ENCODE data around the gene NMNAT2. TPM values are rescaled to one million over a fixed set of nuclear protein-coding genes. Genes with fewer than 3 reads are reported as not detected.

The NMNAT2 gene
- total RNA-seq, 4 donors from 2014 or later: 1.7 to 2.8 (median 2.4) TPM

DNA sequence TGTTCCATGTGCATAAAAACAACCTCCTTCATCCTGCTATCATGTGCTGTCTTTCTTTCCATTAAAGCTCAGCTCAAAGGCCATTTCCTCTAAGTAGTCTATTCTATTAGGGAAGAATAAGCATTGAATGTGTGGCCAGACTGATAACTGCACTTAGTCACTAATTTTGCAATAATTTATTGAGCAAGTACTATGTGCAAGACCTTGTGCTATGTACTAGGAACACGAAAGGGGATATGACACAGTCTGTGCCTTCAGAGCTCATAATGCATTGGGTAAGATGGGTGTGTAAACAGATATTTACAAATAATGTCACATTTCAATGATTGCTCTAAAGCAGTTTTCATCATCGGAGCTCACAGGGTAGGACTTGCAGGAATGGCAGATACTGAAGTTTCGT, 54.2 kb downstream of the NMNAT2 start:
- Histone ChIP-seq H3K27ac (replicated peaks in 1 of 4) (no peak overlapping the region), H3K4me1 (no peaks in the 10 kb centered on the region), H3K27me3 (no peaks in the 10 kb centered on the region), H3K4me3 (no peak overlapping the region), H3K9me3 (no peaks in the 10 kb centered on the region), H3K36me3 (no peaks in the 10 kb centered on the region)
- DNase-seq (ENCODE audit: extremely low spot score): no peak
- TF ChIP-seq POLR2A (IDR thresholded peaks at IDR 0.05; ENCODE audit: low read depth): no peak
- peak in 1 of 2 donors; percentile 20 for TF ChIP-seq POLR2AphosphoS5 (IDR thresholded peaks at IDR 0.05)
- no peak for TF ChIP-seq EP300 (IDR thresholded peaks at IDR 0.05)
- intact Hi-C loops (cut with DNase I): no loop called here
- 90% methylated on average over 3 of the region's 3 CpGs for WGBS

DNA sequence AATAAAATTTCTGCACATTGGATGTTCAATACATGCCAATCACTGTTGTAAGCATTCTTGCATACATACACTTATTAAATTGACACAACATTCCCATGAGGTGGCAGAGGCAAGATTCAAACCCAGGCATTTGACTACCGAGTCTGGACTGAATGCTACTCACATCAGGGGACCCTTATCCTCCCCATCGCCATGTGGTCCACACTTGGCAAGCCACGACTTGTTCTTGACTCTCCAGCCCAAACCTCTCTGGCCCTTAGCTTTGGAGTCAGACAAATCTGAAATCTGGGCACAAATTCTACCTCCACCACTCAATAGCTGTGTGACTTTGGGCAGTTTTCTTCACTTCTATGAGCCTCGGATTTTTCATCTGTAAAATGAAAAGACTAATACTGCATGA, 57.1 kb downstream of the NMNAT2 start:
- DNase-seq (ENCODE audit: extremely low spot score): no peak
- H3K36me3 ChIP-seq: no peaks in the 10 kb centered on the region
- intact Hi-C loops (cut with DNase I): no loop called here
- no peak overlapping the region for H3K4me3 ChIP-seq
- no peaks in the 10 kb centered on the region for H3K27me3 ChIP-seq
- peaks cover 4 to 7% (median 5%) of the 10 kb centered on the region in 4 donors for H3K4me1 ChIP-seq
- WGBS: 81% methylated on average over 4 of the region's 4 CpGs
- TF ChIP-seq POLR2AphosphoS5 (IDR thresholded peaks at IDR 0.05) (no peak), POLR2A (IDR thresholded peaks at IDR 0.05; ENCODE audit: low read depth) (no peak), EP300 (IDR thresholded peaks at IDR 0.05) (no peak)
- TF ChIP-seq, protein P1, sequence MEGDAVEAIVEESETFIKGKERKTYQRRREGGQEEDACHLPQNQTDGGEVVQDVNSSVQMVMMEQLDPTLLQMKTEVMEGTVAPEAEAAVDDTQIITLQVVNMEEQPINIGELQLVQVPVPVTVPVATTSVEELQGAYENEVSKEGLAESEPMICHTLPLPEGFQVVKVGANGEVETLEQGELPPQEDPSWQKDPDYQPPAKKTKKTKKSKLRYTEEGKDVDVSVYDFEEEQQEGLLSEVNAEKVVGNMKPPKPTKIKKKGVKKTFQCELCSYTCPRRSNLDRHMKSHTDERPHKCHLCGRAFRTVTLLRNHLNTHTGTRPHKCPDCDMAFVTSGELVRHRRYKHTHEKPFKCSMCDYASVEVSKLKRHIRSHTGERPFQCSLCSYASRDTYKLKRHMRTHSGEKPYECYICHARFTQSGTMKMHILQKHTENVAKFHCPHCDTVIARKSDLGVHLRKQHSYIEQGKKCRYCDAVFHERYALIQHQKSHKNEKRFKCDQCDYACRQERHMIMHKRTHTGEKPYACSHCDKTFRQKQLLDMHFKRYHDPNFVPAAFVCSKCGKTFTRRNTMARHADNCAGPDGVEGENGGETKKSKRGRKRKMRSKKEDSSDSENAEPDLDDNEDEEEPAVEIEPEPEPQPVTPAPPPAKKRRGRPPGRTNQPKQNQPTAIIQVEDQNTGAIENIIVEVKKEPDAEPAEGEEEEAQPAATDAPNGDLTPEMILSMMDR (IDR thresholded peaks at IDR 0.05): no peak
- H3K9me3 ChIP-seq: no peaks in the 10 kb centered on the region
- no peak overlapping the region for H3K27ac ChIP-seq (replicated peaks in 1 of 4)

DNA sequence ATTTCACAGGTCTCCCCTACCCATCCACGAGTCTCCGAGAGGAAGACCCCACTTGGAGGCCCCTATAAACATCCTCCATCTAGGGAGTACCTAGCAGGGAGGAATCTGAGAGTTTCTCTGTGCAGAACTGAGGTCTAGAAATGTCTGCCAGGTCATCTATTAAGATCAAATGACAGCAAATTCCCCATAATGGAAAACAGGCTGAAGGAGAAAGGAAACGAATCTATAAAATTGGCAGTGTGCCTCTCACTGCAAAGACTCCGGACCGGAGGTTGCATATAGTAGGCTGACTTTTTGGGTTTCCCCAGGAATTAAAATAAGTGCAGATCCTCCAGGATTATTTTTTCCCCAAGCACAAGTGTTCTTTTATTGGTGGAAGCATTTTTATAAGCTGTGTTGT, 57.7 kb downstream of the NMNAT2 start:
- DNase-seq (ENCODE audit: extremely low spot score): no peak
- 45% methylated on average over 5 of the region's 5 CpGs for WGBS
- intact Hi-C loops (cut with DNase I): no loop called here
- Histone ChIP-seq H3K27me3 (no peaks in the 10 kb centered on the region), H3K9me3 (no peaks in the 10 kb centered on the region), H3K36me3 (no peaks in the 10 kb centered on the region), H3K27ac (replicated peaks in 1 of 4) (no peak overlapping the region), H3K4me1 (peaks cover 4 to 11% (median 5%) of the 10 kb centered on the region in 4 donors), H3K4me3 (no peak overlapping the region)
- no peak for TF ChIP-seq POLR2AphosphoS5 (IDR thresholded peaks at IDR 0.05)
- TF ChIP-seq, protein P1 (IDR thresholded peaks at IDR 0.05): no peak
- no peak for TF ChIP-seq EP300 (IDR thresholded peaks at IDR 0.05)

DNA sequence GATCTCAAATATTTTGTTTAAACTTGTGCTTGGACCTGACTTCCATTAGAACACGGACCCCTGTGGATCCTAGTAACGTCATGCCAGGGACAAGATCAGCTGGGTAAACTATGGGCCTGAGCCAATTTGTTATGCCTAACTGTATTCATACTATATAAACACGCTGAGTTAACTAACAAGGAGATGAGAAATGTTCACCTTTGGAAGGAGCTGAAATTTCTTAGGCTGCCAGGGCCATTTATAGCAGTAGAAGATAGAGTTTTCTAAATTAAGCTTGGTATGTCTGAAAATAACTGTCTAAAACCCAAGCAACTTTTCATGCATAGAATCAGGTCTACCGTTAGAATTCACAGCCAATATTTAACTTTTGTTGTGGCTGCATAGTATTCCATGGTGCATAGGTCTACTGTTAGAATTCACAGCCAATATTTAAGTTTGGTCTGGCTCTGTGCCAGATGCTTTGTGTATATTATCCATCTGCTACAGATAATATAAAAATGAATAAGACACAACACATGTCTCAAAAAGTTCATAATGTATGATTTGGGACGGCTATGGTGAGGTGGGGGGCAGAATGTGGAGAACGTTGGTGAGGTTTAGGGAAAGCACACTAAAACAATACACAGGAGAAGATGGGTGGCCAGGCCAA, 61.5 kb downstream of the NMNAT2 start:
- intact Hi-C loops (cut with DNase I): loop anchor here (10.0 kb wide), 1 partner anchor 438 kb away; no protein-coding TSS in a partner anchor
- H3K4me1 ChIP-seq: peaks cover 4 to 11% (median 5%) of the 10 kb centered on the region in 4 donors
- H3K4me3 ChIP-seq: no peak overlapping the region
- 52% methylated on average over 6 of the region's 6 CpGs for WGBS
- DNase-seq (ENCODE audit: extremely low spot score): no peak
- no peak overlapping the region for H3K27ac ChIP-seq (replicated peaks in 1 of 4)
- TF ChIP-seq POLR2A (IDR thresholded peaks at IDR 0.05; ENCODE audit: low read depth) (no peak), EP300 (IDR thresholded peaks at IDR 0.05) (no peak), POLR2AphosphoS5 (IDR thresholded peaks at IDR 0.05) (no peak)
- TF ChIP-seq, protein P1 (IDR thresholded peaks at IDR 0.05): no peak
- H3K36me3 ChIP-seq: no peaks in the 10 kb centered on the region
- no peaks in the 10 kb centered on the region for H3K27me3 ChIP-seq
- no peaks in the 10 kb centered on the region for H3K9me3 ChIP-seq

DNA sequence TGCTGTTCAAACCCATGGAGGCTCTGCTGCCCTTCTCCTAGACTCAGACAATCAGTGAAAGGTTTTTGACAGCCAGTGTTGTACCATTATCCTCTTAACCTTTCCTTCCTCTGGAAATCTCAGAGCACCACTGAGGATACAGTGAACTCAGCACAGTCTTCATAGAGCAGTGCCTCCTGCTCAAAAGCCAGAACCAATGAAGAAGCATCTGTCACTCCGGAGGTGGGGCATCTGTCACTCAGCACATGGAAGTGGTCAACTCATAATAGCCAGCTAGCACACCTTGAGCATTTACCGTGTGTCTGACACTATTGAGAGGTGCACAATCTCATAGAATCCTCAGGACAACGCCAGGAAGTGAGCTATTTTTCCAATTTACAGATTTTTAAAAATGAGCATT, 62.4 kb downstream of the NMNAT2 start:
- no peak for TF ChIP-seq POLR2AphosphoS5 (IDR thresholded peaks at IDR 0.05)
- no peak for TF ChIP-seq POLR2A (IDR thresholded peaks at IDR 0.05; ENCODE audit: low read depth)
- no peak for TF ChIP-seq EP300 (IDR thresholded peaks at IDR 0.05)
- TF ChIP-seq, protein P1 (IDR thresholded peaks at IDR 0.05): no peak
- Histone ChIP-seq H3K36me3 (no peaks in the 10 kb centered on the region), H3K27ac (replicated peaks in 1 of 4) (no peak overlapping the region), H3K9me3 (no peaks in the 10 kb centered on the region), H3K27me3 (no peaks in the 10 kb centered on the region), H3K4me3 (no peak overlapping the region), H3K4me1 (peaks cover 4 to 11% (median 5%) of the 10 kb centered on the region in 4 donors)
- 88% methylated on average over 3 of the region's 3 CpGs for WGBS
- no peak for DNase-seq (ENCODE audit: extremely low spot score)
- intact Hi-C loops (cut with DNase I): loop anchor here (10.0 kb wide), 1 partner anchor 439 kb away; no protein-coding TSS in a partner anchor
